GM04503 (cell line): ENCODE data around the gene C1QTNF9B.
"Not testable (repeated sequence)": the region's sequence is repeated elsewhere in the genome, so short reads cannot be mapped to it uniquely, and the experiment has no call there.

Experiments
- DNase-seq: peaks from one replicate; pipeline ENCODE4 v3.0.0-alpha.2; 2012; ENCODE audit warnings: low read depth

Gene C1QTNF9B

DNA sequence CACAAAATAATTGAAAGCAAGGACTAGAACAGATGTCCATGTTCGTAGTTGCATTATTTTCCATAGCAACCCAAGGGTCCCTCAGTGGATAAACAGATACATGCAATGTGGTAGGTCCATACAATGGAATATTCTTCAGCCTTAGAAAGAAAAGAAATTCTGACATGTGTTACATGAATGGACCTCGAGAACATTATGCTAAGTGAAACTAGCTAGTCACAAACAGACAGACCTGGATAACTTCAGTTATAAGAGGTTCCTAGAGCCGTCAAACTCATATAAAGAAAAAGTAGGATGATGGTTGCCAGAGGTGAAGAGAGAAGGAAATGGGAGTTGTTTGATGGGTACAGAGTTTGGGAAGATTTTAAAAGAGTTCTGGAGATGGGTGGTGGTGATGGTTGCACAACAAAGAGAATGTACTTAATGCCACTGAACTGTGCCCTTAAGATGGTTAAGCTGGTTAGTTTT is at the start of gene C1QTNF9B:
Gene C1QTNF9B, minus strand, starts transcription at position 51 of the 468 bp plus-strand sequence.
- DNase-seq, result not testable (repeated sequence)

DNA sequence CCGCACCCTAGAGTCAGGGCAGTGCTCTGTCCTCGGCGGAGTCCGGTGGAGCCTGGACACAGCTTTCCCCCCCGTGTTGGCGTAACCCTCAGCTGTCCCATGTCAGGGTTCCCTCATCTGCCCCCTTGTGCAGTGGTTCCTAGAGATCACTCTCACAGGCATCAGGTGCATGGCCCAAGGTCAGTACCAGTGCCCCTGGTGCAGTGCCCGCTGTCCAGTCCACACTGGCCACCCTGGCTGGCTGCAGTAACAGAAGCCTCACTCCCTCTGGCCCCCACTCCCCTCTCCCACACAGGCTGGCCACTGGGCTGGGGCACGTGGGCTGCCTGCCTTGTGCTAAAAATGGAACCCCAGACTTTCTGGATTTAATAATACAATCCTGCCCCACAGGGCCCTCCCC is 49.6 kb upstream of the C1QTNF9B start:
- no peak for DNase-seq

DNA sequence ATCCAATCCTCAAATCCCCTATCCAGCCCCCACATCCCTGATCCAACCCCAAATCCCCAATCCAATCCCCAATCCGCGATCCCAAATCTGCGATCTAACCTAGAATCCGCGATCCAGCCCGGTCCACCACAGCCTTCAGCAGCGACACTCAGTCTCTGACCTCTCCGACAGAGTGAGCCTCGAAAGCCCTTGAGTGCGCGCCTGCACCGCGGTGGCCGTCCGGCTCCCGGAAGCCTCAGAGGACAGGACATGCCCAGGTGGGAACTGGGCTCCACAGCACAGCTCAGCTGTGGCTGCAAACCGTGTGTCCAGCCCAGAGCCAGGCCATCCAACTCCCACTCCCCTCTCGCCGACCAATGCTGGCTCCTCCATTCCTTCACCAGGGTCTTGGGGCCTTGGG is 48.8 kb upstream of the C1QTNF9B start:
- DNase-seq, result no peak

DNA sequence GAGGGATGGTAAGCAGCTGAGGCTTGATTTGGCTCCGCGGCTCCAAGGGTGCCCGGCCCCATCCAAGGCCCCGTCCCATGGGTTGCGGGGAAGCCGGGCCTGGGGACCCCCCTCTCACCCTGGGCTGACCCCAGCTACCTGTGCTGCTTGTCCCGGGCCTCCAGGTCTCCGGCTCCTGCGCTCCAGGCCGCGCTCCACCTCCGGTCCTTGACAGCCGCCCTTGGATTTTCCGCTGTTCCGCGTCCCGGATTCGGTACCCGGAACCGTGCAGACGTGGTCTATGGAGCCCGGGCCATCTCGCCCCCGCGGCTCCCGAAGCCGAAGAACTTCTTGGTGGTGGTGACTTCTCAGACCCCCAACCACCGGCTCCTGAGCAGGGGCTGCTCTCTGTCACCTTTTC is 48.3 kb upstream of the C1QTNF9B start:
- DNase-seq, result no peak

DNA sequence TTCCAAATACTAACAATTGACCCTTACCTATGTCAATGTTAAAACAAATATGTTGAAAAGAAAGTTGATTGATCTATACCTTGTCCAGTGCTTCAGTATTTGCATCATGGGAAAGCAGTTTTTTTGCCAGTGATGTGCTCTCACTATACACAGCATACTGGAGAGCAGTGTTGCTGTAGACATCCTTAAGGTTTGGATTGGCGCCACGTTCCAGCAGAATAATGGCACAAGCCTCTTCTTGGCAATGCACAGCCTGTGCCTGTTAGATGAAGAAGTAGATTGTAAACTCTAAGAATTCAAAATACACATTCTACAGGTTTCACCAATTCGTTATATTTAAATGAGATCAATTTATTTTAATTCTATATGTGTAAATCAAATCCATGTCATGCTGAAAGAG is 43.9 kb upstream of the C1QTNF9B start:
- no peak for DNase-seq

DNA sequence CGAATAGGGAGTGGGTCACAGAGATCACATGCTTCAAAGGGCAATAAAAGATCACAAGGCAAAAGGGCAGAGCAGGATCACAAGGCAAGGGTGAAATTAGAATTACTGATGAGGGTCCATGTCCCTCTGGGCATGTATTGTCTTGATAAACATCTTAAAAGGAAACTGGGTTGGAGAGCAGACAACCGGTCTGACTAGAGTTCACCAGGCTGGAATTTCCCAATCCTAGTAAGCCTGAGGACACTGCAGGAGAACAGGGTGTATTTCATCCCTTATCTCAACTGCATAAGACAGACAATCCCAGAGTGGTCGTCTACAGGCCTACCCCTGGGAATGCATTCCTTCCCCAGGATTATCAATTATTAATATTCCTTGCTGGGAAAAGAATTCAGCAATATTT is 42.4 kb upstream of the C1QTNF9B start:
- not testable (repeated sequence) for DNase-seq

DNA sequence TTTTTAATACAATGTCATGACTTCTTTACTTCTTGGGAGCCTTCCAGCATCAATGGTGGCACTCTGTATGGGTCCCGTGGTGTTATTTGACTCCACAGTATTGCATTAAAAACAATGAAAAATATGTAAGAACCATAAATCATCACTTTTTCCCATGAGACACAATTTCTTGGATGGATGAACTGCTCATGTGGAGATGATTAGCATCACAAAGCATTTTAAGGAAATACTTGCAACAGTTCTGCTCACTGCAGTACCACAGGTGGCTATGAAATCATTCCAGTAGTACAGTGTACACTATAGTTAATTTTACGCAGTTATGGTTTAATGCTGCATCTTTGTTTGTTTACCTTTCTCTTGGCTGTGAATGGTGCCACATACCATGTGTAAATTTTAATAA is 37.2 kb upstream of the C1QTNF9B start:
- DNase-seq, result no peak

DNA sequence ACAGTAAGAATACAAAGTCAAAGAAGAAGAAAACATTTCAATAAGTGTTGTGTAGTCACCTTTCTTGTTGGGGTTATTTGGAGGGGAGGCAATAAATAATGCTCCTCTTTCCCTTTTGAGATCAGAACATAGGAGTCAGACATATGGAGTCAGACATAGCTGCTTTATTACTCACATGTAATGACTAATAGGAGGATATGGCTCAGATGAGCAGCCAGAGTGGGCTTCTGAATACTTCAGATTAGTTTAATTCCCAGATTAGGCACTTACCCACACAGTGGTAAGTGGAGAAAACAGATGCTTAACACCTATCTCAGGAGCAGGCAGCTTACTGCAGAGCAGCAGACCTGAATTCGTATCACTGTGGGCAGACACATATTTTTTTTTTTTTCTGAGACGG is 31.7 kb upstream of the C1QTNF9B start:
- peak; percentile 22 for DNase-seq

DNA sequence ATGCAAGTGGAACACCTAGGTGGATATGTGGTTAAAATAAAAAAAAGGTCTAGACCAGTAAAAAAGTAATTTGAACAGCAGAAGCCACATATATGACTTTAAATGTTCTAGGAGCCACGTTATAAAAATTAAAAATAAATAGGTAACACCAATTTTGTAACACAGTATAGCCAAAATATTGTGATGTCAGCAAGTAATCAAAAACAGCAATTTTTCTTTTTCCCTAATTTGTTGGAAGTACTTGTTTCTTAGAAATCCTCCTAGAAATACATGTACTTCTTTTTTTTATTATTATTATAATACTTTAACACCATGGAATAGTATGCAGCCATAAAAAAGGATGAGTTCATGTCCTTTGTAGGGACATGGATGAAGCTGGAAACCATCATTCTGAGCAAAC is 25.7 kb upstream of the C1QTNF9B start:
- DNase-seq, result no peak

DNA sequence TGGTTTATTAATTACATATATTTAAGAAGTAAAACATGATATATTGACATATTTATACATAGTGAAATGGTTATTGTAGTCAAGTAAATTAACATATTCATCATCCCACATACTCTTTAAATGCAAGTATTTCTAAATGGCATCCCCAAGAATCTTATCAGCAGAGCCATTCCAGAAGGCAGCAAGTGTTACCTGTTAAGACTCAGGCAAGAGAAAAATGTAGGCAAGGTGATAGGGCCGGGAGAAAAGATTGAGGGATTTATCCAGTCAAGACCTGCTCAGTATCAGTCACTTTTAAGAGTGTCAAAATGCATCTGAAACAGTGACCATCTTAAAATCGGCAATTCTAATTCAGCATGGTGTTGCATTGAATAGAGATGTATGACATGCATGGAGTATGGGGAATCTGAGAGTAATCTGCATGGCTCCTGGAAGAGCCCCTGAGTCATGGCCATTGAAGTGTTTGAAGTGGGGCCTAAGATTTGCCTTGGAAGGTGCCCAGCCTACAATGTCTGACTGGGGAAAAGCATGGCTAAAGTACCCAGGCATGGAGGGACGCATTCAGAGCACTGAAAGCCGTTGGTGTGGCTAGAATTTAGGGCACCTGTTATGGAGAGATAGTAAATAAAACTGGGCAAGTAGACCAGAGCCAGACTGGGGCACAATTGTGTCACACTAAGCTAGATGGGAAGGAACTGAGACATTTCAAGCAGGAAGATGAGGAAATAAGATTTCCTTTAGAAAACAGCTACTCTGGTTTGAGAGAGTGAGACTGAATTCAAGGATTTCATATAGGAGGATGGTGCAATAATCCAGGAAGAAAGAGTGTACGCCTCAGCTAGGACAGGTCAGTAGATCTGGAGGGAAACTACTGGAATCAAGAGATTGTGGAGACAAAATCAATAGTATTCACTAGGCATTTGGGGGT is 25.0 kb upstream of the C1QTNF9B start:
- DNase-seq, result no peak

DNA sequence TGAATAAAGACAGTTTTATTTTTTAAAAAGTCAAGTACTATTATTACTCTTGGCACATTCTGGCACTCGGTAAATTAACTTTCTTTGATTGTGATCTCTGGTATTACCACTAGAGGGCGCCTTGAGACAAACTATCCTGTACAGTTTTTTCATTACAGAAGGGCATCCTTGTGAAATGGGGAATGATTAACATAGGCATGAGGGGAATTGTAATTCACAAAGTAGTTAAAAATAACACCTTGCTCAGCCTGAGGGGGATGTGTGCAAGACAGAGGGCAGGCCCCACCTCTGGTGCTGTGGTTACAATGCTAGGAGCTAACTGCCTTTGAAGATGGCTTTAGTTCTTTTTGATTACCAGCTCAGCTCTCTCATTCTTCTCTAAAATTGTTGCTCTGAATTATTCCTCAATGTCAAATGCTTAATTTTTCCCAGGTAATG is 24.2 kb upstream of the C1QTNF9B start:
- peak; percentile 27 for DNase-seq

DNA sequence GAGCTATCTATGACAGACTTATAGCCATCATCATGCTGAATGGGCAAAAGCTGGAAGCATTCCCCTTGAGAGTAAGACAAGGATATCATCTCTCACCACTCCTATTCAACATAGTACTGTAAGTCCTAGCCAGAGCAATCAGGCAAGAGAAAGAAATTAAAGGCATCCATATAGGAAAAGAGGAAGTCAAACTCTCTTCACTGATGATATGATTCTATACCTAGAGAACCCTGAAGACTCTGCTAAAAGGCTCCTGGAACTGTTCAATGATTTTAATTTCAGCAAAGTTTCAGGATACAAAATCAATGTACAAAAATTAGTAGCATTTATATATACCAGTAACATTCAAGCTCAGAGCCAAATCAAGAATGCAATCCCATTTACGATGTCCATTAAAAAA is 21.7 kb upstream of the C1QTNF9B start:
- DNase-seq, result no peak

DNA sequence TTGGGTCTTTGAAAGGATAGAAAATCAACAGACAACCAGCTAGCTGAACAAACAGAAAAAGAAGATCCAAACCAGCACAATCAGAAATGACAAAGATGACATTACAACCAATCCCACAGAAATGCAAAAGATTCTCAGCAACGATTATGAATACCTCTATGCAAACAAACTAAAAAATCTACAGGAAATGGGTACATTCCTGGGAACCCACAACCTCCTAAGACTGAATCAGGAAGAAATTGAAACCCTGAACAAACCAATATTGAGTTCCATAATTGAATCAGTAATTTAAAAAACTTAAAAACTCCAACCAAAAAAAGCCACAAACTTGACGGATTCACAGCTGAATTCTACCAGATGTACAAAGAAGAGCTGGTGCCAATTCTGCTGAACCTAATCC is 20.9 kb upstream of the C1QTNF9B start:
- DNase-seq, result peak; percentile 12

DNA sequence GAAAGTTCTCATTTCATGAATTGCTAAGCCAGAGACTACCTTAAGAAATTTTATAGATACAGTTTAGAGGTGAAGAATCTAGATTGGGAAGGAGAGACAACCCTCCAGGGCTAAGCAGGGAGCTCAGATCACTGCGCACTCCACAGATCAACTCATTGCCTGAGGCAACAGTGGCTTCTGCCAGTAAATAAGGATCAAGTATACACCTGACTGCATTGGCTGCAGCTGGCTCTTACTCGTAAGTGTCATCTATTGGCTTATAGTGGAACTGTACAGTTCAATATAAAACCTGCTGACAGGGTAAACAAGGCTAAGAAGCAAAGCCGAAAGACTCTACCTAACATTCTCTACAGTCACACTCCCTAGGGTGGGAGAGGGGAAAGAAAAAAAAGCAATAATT is 18.0 kb upstream of the C1QTNF9B start:
- no peak for DNase-seq

DNA sequence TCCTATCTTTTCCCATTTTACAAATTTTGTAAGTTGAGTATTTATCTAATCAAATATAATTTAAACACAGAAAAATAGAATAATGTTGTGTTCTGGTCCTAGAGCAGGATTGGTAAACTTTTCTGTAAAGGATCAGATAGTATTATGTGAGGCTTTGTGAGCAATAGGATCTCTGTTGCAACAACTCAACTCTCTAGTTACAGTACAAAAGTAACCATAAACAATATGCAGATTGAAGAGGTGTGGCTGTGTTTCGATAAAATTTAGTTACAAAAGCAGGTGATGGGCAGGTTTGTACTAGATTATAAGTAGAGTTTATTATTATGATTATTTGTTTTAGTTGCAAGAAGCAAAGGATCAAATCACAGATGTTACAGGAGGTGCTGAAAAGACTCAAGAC is 15.2 kb upstream of the C1QTNF9B start:
- DNase-seq, result no peak

DNA sequence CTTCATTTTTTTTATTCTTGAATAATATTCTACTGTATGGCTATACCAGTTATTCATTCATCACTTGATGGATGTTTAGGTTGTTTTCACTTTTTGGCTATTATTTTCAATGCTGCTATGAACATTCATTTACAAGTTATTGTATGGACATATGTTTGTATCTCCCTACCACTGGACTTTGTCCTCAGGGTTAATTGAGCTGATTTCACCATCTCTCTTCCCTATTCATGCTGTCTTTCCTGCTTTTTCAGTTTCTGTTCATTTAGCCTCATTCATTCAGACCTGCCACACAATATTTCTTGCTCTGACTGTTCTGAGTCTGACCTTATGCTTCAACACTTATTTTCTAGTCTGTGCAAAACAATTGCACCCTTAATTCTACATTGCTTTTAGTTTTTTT is 12.3 kb upstream of the C1QTNF9B start:
- no peak for DNase-seq

DNA sequence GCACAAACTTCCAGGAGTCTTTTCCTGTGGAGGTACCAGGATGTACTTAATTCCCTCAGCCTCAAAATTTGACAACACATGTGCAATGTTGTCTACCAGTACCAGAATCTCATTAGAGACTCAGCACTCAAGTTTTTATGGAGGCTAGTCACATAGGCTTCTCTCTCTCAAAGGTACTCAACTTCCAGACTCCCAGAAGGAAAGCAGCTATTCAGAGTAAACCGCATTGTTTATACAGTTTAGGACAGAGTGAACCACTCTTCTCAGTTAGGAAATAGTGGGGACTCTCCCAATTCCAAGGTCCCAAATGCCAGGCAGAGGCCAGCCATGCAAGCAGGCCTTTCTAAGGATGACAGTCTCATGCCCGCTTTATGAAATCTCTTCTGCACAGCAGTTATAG is 8.5 kb upstream of the C1QTNF9B start:
- DNase-seq, result no peak

DNA sequence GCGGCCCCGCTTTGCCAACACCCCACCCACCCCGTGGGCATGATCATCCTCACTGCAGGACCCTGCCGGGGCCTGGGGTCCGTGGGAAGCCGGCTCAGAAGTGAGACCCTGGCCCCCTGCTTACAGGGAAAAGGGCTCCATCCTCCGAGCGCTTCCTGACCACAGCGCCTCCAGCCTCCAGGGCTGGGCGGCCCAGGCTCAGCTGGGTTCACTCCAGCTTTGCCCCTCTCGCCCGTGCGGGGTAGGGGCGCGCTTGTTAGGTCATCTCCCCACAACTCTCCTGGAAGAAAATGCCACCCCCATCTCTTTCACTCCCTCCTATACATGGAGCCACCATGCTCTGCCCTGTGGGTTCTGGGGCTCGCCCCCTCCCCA is 6.6 kb upstream of the C1QTNF9B start:
- DNase-seq, result no peak

DNA sequence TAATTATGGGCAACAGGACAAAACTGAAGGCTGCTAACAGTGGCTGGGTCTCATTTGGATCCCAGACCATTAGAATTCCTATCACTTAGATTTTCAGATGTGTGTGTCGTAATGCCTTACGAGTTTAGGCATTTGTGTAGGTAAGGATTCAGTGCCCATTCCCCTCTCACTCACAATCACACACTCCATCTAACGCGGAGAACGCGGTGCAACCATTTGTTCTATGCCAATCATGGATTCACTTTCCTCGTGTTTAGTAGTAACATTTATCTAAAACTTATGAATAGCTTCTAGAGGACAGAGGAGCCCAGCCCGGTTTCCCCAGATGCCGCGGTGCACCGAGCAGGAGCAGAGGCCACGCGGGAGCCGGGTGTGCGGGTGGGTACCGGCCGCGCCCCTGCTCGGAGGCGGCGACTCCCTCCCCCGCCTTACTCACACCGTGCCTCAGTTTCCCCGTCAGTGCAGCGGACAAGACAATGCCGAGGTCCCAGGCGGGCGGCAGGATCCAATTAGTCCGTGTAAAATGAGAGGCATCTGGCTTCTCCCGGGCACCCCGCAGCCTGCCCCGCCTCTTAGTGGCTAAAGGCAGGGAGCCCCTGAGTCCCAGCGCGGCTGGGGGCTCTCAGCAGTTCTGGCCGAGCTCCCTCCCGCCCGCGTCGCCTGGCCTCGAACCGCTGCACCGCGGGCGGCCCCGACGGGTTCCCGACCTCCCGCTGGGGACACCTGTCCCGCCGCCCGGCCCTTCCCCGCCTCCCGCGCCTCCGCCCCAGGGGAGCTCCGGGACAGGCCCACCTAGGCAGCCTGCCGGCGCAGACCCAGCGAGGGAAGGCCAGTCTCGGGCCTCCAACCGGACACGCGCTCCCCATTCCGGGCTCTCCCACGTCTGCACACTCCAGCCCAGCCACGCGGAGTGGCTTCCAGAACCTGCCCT is 5.9 kb upstream of the C1QTNF9B start:
- DNase-seq, result no peak

DNA sequence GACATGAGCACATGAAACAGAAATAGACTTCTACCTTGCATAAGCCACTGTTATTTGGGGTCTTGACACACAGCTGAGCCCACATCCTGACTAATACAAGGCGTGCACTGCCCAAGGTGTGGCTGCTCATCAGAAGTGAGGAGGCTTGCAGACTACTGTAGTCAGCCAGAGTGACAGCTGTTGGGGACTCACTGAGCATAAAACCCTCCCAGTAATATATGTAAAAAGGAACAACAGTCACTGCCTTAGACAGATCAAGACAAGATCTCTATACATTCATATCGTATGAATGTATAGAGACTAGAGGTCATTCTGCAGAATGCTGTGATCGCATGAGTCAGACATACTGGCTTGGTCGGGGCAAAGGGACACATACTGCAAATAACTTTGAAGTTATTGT is 4.1 kb upstream of the C1QTNF9B start:
- DNase-seq, result no peak

DNA sequence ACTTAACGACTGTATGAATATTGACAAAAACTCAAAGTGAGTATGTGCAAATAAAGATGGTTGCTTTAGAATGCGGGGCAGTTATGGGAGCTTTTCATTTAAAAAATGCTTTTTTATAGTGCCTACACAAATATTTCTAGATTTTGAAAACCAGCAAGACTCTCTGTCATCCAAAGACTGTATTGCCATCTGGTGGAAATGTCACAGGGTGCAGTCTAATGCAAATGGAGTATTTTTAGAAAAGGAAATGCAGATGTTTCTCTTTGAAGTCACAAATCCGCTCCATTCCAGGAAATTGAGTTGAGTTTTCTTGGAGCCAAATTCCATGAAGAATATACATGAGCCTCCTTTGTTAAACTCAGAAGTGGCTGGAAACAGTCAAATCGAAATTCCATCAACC is 2.3 kb upstream of the C1QTNF9B start:
- DNase-seq, result no peak

DNA sequence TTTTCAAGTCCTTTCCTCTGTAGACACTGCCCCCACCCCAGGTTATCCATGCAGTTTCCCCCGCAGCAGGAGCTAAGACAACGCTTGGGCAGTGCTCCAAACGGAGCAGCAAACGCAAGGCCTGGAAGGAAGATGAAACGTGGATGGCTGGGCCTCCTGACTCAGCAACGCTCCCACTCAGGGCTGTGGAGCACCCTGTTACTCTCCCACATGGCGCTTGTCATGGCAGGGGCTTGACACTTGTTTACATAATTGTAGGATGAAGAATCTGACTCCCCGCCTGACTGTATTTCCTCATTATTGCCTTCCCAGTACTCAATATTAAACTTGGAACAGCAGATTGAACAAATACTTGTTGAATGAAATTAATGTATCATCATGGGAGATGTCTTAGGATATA is 799 bp upstream of the C1QTNF9B start:
- peak; percentile 60 for DNase-seq

DNA sequence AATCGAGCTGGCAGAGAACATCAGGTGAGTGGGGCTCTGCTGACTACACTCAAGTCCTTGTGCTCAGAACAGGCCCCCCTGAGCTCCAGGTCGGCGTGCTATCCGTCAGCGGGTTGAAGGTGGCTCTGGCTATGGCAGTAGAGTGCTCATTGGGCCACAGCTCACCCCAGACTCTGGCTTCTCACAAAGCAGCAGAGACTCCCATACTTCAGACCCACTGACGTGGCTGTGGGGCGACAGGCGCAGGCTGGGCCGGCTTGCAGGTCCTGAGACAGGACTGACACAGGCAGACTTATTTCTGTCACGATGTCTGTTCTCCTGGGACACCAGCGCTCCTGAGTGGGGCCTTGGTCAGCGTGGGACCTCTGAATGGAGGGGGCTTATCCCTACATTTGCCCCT is 2.6 kb downstream of the C1QTNF9B start:
- not testable (repeated sequence) for DNase-seq
